NCI-H2227 treated with DMSO at 0.1 percent for 48 hours (cell line): ENCODE data around the gene SLCO2A1.

ENCODE experiments used
- DNase-seq: peaks from one replicate; lab custom pipeline; 2025; lab: John Stamatoyannopoulos, UW

The SLCO2A1 gene

DNA sequence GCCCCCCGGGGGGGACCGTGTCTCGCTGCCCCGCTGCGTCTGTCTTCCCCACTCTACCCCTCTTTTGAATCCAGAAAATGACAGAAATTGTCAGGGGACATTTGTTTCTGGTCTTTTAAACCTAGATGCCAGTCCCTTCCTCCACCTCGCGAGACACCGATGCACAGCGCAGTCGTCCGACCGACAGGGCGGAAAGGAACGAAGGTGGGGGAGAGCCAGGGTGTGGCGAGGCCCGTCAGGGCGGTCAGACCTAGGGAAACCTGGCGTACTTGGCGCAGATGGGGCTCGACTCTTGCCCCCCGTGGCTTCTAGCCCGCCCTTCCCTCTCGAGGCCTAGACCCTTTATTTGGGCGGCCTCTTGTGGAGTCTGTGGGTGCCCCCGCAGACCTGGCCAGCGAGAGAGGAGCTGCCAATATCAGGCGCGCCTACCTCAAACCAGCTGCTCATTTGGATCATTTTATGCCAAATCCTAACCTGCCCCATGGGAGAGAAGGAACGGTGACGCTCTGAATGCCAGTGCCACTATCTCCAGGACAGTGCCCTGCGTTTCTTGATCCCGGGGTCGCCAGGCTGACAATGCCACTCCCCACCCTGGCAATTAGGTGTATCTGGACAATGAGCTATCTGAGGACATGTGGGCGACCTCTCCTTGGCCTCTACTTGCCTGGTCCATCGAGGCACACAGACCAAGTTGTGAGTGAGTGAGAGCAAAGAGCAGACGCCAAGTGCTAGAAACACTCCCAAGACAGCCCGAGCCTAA lies 133.5 kb downstream of the SLCO2A1 start:
- DNase-seq, result no peak

GRCh38 chr3:133895208-133896001 lies 134.3 kb downstream of the SLCO2A1 start, which contains the start of gene RAB6B:
TSS of gene RAB6B (minus strand) at chr3:133895882. CDS start at chr3:133895466, 416 bp downstream.
- peak; percentile 21 for DNase-seq

GRCh38 chr3:133894353-133895207 lies 135.1 kb downstream of the SLCO2A1 start:
- peak; percentile 30 for DNase-seq

DNA sequence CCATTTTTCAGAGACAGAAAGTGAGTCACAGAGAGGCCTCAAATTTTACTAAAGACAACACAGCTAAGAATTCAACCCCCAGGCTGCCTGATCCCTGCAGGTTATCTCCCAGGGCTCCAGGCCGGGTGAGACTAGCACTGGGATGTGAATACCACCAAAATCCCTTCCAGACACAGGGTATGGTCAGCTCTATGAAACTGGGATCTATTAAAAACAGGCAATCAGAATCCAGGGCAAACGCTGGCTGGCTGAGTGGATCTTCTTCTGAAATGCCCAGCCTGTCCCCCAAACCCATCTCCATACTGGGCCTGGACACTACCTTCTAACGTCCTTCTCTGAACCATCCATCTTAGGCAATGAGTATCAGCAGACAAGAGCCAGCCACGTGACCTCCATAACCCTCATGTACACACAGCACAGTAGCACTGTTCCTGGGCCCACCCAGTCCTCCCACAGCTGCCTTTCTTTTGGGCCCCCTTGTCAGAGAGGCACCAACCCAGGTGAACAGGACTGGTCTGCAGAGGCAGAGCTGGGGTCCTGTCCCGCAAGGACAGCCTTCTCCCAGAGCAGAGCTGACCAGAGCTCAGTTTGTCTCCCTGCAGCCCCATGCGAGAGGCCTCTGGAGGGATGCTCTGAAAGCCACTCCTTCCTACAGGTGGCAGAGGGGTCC lies 135.9 kb downstream of the SLCO2A1 start:
- DNase-seq, result no peak

DNA sequence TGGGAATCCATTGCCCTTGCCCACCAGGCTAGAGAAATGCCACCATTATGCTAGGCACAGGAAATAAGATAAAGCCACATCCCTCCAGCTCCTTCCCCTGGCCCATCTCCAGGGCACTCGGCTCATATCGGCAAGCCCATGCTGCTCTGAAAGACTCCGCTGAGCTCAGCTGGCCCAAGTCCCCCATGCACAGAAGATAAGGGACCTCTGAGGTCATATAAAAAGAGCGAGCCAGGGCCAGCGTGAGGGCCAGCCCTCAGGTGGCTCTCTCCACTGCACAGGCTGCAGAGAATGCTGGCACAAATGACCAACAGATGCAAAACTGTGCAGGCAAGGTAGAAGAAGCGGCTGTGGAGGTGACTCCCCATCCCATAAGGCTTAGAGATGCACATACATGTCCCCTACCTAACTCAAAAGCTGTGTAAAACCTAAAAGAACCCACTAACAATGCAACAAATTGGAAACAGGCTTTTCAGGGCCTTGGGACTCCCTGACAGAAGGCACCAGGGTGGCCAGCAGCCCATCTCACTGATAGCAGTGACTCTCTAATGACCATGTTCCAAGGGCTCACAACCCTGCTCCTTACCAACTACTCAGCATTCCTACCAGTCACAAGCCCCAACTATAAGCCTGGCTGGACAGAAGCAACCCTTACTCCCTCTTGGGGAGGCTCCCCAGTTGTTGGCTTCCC lies 137.0 kb downstream of the SLCO2A1 start:
- no peak for DNase-seq

DNA sequence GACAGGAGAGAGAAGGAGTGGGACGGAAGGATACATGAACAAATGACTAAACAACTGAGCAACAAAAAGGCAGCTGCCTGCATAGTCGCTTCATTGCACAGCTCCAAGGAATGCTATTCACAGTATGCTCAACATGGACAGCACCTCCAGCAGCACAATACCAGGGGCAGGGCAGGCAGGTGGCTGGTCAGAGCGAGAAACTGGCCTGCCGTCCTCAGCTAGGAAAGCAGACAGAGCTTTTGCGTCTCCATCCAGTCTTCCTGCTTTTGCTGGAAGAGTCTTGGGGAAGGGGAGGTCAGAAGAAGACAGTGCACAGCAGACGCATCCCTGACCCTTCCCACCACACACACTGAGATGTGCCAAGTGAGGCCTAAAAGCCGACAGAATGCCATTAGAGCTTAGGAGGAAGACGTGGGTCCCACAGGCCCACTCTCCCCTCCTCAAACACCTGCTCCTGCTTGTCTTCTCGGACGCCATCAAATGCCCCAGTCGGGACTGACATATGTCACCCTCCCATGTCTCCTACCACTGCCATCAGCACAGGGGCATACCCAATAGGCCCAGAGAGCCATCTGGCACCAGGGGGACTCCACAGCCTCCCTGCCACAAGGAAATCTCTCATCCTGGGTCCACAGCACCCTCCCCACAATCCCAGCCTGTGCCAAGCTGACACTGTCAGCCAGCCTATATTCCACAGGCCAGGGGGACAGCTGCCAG lies 137.9 kb downstream of the SLCO2A1 start:
- DNase-seq, result no peak

DNA sequence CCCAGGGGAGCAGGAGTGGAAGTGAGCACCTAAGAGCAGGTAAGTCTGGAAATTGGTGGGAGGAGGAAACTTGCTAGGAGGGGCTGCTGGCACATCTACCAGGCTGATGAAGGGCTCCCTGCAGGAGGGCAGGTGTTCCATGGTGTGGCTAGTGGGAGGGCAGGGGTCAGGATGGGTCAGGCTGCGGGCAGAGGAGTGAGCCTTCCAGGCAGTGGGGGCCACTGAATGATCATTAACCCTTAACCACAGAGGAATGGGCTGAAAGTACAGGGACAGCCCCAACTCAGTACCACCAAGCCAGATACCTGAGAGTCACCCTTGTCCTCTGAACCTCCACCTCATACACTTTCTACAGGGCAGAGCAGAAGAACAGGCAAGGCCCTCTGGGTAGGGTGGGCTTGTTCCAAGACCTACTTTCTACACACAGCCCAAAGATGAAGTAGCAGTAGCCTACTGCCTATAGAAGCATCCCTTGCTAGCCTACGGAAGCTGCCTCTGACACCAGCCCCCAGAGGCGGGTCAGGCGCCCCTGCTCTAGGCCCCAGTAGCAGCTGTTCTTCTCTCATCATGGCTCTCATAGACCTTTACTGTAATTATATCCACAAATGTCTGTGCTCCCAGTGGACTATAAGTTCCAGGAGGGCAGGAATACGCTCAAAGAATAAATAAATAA lies 138.6 kb downstream of the SLCO2A1 start:
- DNase-seq, result no peak

- no peak for DNase-seq
Measured at GRCh38 chr3:133890037-133890436, 139.7 kb downstream of the SLCO2A1 start.

GRCh38 chr3:133888726-133889340 lies 140.9 kb downstream of the SLCO2A1 start:
- DNase-seq, result no peak

- peak; percentile 11 for DNase-seq
Measured at GRCh38 chr3:133887803-133888703, 141.7 kb downstream of the SLCO2A1 start.

DNA sequence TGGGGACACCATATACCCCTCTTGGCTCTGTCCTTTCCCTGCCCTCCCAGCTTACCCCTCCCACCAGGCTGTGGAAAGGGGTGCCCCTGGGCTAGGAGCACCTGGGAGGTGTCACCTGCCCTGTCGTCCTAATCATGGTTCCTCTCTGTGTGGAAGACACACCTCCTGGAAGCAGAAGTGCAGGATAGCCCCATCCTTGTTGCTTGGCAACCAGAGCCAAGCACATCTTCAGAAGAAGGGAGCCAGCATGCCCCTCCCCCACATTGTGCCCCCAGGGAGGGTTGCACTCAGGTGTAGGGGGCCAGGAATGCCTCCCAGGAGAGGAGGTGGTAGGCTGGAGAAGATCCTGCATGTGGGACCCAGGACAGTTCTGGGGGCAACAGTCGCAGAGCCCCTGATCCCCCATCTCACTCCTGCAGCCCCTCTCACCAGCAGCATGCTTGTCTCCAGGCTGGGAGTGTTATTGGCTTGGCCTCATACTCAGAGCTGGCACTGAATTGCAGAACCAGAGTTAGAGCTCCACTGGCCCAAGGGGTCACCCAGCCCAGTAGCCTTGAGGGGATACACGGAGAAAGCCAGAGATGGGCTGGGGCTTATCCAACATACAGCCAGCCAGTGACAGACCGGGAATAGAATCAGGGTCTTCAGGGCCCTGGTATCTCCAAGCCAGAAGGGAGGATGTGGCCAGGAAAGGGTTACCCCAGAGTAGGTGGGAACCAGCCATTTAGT lies 142.5 kb downstream of the SLCO2A1 start:
- DNase-seq, result no peak

GRCh38 chr3:133886031-133886722 lies 143.5 kb downstream of the SLCO2A1 start:
- no peak for DNase-seq

DNA sequence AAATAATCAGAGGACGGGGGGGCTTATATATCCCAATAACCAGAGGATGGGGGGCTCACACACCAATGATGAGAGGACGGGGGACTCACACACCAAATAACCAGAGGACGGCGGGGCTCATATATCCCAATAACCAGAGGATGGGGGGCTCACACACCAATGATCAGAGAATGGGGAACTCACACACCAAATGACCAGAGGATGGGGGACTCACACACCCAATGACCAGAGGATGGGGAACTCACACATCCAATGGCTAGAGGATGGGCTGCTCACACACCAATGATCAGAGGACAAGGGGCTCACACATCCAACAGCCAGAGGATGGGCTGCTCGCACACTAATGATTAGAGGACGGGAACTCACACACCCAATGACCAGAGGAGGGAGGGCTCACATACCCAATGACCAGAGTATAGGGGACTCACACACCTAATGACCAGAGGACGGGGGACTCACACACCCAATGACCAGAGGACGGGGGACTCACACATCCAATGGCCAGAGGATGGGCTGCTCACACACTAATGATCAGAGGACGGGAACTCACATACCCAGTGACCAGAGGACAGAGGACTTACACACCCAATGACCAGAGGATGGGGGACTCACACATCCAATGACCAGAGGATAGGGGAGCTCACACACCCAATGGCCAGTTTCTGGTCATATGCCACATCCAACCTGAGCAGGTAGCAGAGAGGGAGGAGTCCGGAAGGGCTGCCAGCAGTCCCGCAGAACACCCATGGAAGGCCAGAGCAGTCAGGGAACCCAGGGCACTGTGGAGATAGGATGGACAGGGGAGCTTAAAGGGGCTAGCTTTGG lies 144.6 kb downstream of the SLCO2A1 start:
- DNase-seq, result no peak

- no peak for DNase-seq
Measured at GRCh38 chr3:133884054-133884886, 145.5 kb downstream of the SLCO2A1 start.

- DNase-seq, result no peak
Measured at GRCh38 chr3:133883641-133884040, 146.1 kb downstream of the SLCO2A1 start.
